HG03521 (cell line): ENCODE measurements around the gene KCNJ11.
"Not testable (repeated sequence)": the region's sequence is repeated elsewhere in the genome, so short reads cannot be mapped to it uniquely, and the experiment has no call there.

Experiments
- ATAC-seq: cut with Tn5 transposase; IDR thresholded peaks from one replicate; pipeline ENCODE4 v1.9.1; 2021; ENCODE audit warnings: mild to moderate bottlenecking, moderate library complexity; ENCODE audit not compliant: unreplicated experiment

KCNJ11 gene

DNA sequence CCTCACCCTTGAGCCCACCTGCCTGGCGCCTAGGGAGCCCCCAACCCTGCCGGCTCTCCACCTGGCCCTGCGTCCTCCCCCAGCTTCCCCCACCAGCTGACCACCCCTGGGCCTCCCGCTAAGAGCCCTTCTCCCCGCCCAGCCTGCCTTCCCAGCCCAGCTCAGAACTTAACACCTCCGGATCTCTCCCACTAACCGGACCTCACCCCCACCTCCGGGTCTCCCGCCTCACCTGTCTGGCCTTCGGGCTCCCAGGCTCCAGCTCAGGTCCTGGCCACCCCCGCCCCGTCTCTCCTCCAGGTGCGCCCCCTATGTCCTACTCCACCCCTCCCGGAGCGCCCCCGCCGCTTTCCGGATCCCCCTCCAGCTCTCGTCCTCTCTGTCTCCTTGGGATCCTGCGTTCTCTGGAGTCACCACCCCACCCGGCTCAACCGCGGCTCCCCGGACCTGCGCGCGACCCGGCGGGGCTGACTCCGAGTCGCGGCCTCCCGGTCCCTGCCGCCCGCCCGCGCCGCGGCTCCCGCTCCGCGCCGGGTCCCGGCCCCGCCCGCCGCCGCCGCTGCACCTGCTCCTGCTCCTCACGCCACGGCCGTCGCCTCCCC is at the start of gene KCNJ11:
TSS of gene KCNJ11 (minus strand) at position 51 of the 602 bp plus-strand sequence. CDS start 568 bp downstream, outside the sequence.
- peak; percentile 34 for ATAC-seq

GRCh38 chr11:17437366-17437765 is 48.9 kb upstream of the KCNJ11 start:
- ATAC-seq, result no peak

DNA sequence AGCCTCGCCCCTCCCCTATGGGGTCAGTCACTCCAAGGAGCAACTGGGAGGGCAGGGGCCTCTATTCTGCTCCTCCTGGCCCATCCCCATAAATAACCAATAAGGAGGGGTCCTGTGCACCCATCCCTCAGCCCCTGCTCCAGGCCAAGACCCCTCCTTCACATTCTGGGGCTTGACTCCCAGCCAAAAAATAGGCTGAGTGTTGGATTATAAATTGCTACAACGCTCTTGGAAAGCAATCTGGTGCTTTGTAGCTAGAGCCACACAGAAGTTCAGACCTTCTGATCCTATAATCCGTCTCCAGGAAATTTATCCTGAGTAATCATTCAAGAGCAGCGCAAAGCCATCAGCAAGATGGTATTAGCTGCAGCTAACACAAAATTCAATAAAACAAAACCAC is 45.6 kb upstream of the KCNJ11 start:
- ATAC-seq, result no peak

- no peak for ATAC-seq
Observed at GRCh38 chr11:17432002-17432401, 43.5 kb upstream of the KCNJ11 start.

DNA sequence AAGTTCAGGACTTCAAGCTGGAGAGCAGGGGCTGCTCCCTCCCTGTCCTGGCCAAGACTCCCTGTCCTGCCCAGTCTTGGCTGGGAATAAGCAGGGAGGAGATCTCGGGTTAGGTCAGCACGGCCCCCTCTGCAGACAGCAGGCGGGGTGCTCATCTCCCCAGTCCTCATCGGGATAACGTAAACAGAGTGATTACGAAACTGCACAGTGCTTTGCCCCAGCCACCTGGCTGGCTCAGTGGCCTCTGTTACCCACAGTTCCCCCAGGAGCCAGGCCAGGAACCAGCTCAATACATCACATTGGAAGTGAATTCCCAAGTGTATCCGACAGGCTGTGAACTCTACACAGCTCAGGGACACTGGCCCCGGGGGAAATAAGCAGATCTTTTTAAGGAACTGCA is 42.7 kb upstream of the KCNJ11 start:
- no peak for ATAC-seq

DNA sequence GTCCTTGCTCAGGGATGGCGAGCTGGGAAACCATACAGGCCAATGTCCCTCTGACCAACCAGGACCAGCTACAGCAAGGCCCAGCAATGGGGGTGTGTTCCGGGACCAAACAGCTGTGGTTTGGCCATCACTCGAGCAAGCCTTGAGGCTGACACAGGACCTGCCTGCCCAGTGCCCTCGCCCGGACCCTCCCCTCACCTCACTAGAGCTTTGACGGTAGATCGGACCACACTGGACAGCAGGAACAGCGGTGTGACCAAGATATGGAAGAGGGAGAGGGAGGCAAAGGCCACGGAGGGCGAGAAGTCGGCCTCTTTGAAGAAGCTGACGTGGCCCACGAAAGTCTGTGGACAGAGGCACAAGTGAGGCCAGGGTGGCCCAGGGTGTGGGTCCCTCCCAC is 42.2 kb upstream of the KCNJ11 start:
- no peak for ATAC-seq

GRCh38 chr11:17428925-17429324 is 40.5 kb upstream of the KCNJ11 start:
- no peak for ATAC-seq

DNA sequence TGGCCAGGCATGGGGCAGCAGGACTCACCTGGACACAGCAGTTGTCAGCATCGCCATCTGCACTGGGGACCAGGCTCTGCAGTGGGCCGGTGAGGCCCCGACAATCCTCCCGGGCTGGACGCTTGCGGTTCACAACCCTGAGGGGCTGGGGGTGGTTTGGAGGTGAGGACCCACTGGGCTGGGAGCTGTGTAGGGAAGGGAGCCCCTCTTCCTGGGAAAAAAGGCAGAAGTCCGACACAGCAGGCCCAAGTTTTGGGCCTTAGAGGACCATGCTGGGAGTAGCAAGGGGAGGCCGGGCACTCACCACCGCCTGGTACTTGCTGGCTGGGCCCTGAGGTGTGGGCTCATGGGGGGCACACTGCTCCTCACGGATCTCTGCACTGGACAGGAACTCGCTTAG is 39.8 kb upstream of the KCNJ11 start:
- ATAC-seq, result no peak

DNA sequence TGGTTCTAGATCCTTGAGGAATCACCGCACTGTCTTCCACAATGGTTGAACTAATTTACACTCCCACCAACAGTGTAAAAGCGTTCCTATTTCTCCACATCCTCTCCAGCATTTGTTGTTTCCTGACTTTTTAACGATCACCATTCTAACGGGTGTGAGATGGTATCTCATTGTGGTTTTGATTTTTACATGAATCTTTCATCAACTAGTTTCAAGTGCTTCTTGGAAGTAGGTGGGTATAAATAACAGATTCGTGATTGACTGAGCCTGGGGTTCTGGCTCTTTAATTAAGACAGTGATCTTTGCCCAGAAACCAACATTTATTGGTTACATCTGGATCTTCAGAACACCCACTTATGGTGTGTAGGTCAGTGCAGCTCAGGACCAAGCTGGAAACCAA is 37.8 kb upstream of the KCNJ11 start:
- not testable (repeated sequence) for ATAC-seq

DNA sequence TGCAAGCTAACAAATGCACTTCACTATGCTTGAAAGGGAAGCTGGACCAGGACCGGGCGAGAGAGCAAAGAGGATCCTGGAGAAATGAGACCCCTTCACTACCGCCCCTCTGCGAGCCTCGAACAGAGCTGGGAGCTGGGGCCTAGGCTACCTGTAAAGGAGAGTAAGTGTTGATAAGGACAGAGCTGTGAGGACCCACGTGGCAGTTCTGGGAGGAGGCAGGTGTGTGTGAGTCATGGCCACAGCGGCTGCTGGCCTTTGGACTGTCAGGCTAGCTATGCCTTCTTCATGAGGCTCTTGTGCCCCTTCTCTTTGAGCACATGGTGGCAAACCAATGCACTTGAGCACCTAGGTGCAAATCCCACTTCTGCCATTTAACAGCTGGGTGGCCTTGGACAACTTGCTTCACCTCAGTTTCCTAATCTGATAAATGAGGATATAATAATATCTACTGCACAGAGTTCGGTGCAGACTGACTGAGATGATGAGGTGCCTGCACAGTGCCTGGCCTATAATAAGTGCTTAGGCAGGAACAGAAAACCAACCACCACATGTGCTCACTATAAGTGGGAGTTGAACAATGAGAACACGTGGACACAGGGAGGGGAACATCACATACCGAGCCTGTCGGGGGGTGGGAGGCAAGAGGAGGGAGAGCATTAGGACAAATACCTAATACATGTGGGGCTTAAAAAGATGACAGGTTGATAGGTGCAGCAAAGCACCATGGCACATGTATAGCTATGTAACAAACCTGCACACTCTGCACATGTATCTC is 35.3 kb upstream of the KCNJ11 start:
- ATAC-seq, result no peak

DNA sequence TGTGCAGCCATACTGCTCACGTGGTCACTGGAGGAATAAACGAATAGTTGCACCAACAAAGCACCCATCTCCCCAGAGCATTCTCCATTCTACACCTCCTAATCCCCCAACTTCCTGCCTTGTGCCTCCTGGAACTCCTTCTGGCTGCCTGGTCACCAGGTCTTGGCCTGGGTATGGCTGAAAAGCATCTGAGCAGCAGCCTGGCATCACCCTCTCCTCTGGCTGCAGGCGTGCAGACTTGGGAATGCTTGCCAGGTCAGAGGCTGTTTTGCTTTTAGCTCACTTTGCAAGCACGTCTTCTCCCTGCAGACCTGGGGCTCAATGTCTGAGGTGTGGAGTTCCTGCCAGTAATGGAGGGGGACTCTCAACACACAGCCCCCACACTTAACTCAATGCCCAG is 33.3 kb upstream of the KCNJ11 start:
- ATAC-seq, result no peak

- ATAC-seq, result no peak
Observed at GRCh38 chr11:17418444-17419081, 30.1 kb upstream of the KCNJ11 start.

- ATAC-seq, result no peak
Observed at GRCh38 chr11:17416492-17416891, 28.0 kb upstream of the KCNJ11 start.

DNA sequence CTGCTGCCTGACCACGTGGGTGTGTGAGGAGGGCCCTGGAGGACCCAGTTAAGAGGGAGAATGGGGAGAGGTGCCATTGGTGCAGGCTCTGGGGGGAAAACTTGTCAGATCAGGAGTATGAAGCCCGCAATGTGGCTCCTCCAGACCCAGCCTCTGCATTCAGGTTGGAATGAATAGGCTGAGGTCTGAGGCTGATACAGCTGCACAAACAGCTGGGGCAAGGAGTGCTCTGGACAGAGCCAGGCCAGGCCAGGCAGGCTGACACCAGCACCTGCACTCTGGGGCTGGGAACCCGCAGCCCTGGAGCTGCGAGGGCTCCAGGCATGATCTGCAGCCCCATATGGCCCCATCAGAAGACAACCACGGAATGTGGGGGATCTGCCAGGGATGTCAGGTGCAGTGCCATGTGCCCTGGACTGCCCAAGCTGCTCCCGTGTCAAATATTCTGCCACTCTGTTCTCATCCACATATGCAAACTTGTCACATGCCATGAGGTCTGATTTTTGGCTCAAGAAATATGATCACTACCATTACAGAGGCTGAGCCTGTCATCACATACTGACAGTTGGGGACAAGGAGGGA is 27.2 kb upstream of the KCNJ11 start:
- ATAC-seq, result no peak

DNA sequence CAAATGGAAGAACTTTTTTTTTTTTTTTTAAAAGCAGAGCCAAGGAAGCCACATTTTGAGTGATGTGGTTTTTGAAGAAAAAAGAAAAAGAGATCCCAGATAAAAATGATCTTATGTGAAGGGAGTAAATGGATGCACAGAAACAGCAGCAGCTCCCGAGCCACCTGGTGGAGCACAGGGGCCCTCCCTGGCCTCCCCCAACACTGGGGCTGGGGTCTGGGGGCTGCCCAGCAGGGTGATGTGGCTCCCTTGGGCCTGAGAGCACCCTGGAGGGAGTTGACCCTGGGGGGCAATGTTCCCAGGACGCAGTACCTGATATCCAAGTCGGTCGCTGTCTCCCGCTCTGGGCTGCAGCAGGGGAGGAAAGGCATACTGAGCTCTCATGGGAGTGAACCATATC is 26.5 kb upstream of the KCNJ11 start:
- ATAC-seq, result no peak

DNA sequence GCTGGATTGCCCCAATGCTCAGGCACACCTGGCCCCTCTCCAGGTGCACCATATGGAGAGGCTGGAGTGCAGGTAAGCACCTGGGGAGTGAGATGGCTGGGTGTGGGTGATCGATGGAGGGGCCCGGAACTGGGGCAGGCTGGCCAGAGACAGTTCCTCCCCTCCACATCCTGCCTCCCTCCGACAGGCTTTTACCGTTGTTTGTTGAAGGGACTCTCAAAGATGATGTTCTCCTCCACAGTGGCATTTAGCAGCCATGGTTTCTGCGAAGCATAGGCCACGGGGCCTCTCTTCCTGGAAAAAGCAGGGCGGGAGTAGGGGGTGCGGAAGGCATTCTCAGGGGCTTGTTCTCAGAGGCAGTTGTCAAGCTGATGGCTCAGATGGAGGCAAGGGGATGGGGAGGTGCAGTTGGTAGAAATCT is 25.9 kb upstream of the KCNJ11 start:
- no peak for ATAC-seq

DNA sequence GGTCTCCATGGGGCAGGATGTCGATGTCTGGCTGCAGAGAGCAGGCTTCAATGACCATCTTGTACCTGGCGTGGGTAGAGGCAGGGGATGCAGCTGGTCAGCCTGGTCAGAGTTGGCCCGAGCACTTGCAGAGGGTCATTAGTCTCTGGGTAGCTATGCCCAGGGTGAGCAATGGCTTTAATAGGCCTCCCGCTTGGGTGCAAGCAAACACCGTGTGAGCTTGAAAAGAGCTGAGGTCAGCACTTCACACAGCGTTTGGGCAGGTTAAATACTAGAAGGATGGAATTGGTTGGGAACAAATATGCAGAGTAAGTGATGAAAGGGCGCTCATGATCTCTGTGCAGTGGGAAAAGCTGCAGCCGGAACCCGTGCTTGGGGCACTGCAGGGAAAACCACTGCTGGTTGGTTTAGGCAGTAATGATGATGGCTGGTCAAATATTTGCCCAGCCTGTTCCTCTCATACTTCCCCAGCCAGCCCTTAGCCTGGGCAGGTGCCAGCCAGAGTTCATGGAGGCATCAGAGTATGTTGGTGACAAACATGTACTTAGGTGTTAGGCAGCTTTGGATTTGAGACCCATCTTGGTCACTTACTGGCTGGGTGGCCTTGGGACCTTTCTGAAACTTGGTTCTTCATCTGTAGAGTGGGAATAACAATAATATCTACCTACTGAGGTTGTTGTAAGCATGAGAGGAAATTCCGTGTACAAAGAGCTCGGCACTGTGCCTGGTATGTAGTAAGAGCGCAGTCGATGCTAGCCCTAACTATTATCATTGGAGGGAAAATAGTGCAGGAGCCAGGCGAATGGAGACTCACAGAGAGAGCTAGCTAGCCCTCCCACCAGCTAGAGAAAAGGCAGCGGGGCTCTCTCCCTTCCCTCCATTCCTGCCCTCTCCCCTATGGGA is 25.2 kb upstream of the KCNJ11 start:
- ATAC-seq, result no peak

- no peak for ATAC-seq
Observed at GRCh38 chr11:17412488-17413180, 24.2 kb upstream of the KCNJ11 start.

DNA sequence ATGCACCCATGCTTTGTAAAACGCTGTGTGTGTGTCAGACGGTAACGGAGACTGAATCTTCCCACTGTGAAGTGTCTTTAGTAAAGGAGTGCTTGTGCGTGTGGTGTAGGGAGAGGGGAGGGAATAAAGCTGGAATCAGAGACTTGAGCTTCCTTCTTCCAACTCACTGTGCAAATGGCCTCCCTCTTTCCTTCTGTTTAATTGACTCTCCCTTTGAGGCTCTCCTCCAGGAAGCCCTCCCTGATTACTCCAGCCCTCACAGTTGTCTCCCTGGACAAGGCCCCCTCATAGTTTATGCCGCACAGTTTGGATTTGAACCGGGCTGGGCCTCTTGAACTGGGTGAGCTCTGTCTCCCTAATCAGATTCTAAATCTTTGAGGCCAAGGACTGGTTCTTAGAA is 23.0 kb upstream of the KCNJ11 start:
- ATAC-seq, result no peak
